ENCODE data around the gene CRELD2. TPM values are rescaled to one million over a fixed set of nuclear protein-coding genes. Genes with fewer than 3 reads are reported as not detected.
A peak's percentile ranks its signal among the peaks of the same experiment; 100 is the strongest.

CRELD2 gene
- total RNA-seq, 3 donors from 2014 or later (not counting 1 experiment from before 2014, with no cell fraction given), result 45.1 to 69.8 (median 48.5) TPM

- Mint-ChIP-seq H3K4me1 (peaks cover 0 to 18% of the 10 kb centered on the region in 2 donors), H3K27ac (no peak overlapping the region), H3K27me3 (ENCODE audit: low read depth in 2 of 2) (no peaks in the 10 kb centered on the region), H3K4me3 (no peak overlapping the region), H3K36me3 (no peaks in the 10 kb centered on the region), H3K9me3 (no peaks in the 10 kb centered on the region)
- ATAC-seq (peak in 1 of 3 donors; percentile 18), DNase-seq (no peak)
- H3K4me3 ChIP-seq (ENCODE audit: low read length), result no peak overlapping the region
- intact Hi-C loops (cut with micrococcal nuclease), result no loop called here
- no peaks in the 10 kb centered on the region for H3K36me3 ChIP-seq (ENCODE audit: control insufficient read depth, insufficient read depth, low read length)
- no peaks in the 10 kb centered on the region for H3K27me3 ChIP-seq (ENCODE audit: control insufficient read depth, insufficient read depth, low read length)
- peaks cover 4% of the 10 kb centered on the region for H3K9me3 ChIP-seq (ENCODE audit: control insufficient read depth, insufficient read depth, low read length)
- H3K4me1 ChIP-seq (ENCODE audit: control insufficient read depth, insufficient read depth, low read length), result peaks cover 24% of the 10 kb centered on the region
- H3K27ac ChIP-seq (ENCODE audit: low read length), result no peak overlapping the region
- TF ChIP-seq CTCF (IDR thresholded peaks at IDR 0.05), result no peak
- WGBS (ENCODE audit: insufficient coverage), result 95% methylated on average over 21 of the region's 21 CpGs
Measured at GRCh38 chr22:49942565-49943404, 24.4 kb downstream of the CRELD2 start.

GRCh38 chr22:49943405-49943765, 25.0 kb downstream of the CRELD2 start:
- H3K27me3 Mint-ChIP-seq (ENCODE audit: low read depth in 2 of 2), result no peaks in the 10 kb centered on the region
- Histone ChIP-seq H3K9me3 (ENCODE audit: control insufficient read depth, insufficient read depth, low read length) (peaks cover 4% of the 10 kb centered on the region), H3K27me3 (ENCODE audit: control insufficient read depth, insufficient read depth, low read length) (no peaks in the 10 kb centered on the region), H3K4me3 (ENCODE audit: low read length) (no peak overlapping the region), H3K36me3 (ENCODE audit: control insufficient read depth, insufficient read depth, low read length) (no peaks in the 10 kb centered on the region), H3K4me1 (ENCODE audit: control insufficient read depth, insufficient read depth, low read length) (peaks cover 24% of the 10 kb centered on the region), H3K27ac (ENCODE audit: low read length) (no peak overlapping the region)
- DNase-seq (no peak), ATAC-seq (no peak)
- H3K4me3 Mint-ChIP-seq, result no peak overlapping the region
- H3K9me3 Mint-ChIP-seq, result no peaks in the 10 kb centered on the region
- H3K27ac Mint-ChIP-seq, result peak overlapping the region; percentile 54 to 84
- 86% methylated on average over 11 of the region's 11 CpGs for WGBS (ENCODE audit: insufficient coverage)
- intact Hi-C loops (cut with micrococcal nuclease), result no loop called here
- no peaks in the 10 kb centered on the region for H3K36me3 Mint-ChIP-seq
- H3K4me1 Mint-ChIP-seq, result peaks cover 0 to 18% of the 10 kb centered on the region in 2 donors
- TF ChIP-seq CTCF (IDR thresholded peaks at IDR 0.05), result no peak

GRCh38 chr22:49943771-49944398, 25.5 kb downstream of the CRELD2 start:
- H3K36me3 Mint-ChIP-seq, result no peaks in the 10 kb centered on the region
- peak in 1 of 2 donors; percentile 34 for DNase-seq
- peaks cover 24% of the 10 kb centered on the region for H3K4me1 ChIP-seq (ENCODE audit: control insufficient read depth, insufficient read depth, low read length)

More at GRCh38 chr22:49943771-49944398, 25.5 kb downstream of the CRELD2 start:
- WGBS (ENCODE audit: insufficient coverage), result 92% methylated on average over 25 of the region's 25 CpGs
- Mint-ChIP-seq H3K4me1 (peaks cover 0 to 18% of the 10 kb centered on the region in 2 donors), H3K9me3 (no peaks in the 10 kb centered on the region), H3K4me3 (no peak overlapping the region), H3K27me3 (ENCODE audit: low read depth in 2 of 2) (no peaks in the 10 kb centered on the region), H3K27ac (peak overlapping the region; percentile 54 to 84)
- Histone ChIP-seq H3K36me3 (ENCODE audit: control insufficient read depth, insufficient read depth, low read length) (no peaks in the 10 kb centered on the region), H3K4me3 (ENCODE audit: low read length) (no peak overlapping the region), H3K9me3 (ENCODE audit: control insufficient read depth, insufficient read depth, low read length) (peaks cover 4% of the 10 kb centered on the region), H3K27me3 (ENCODE audit: control insufficient read depth, insufficient read depth, low read length) (no peaks in the 10 kb centered on the region), H3K27ac (ENCODE audit: low read length) (peak overlapping the region; percentile 39)
- TF ChIP-seq CTCF (IDR thresholded peaks at IDR 0.05), result no peak
- intact Hi-C loops (cut with micrococcal nuclease), result no loop called here
- ATAC-seq, result peak in 1 of 3 donors; percentile 19

Data from natural killer cell (primary cell).